GM23338 (cell line): ENCODE results near the gene GPSM1. TPM values are rescaled to one million over a fixed set of nuclear protein-coding genes. Genes with fewer than 3 reads are reported as not detected.

Experiments
- ATAC-seq: fragments of 200-7000 bp; cut with Tn5 transposase; 3 replicates; pipeline ENCODE4 v1.9.1; 2020
- DNase-seq: peaks from one replicate; pipeline ENCODE4 v3.0.0-alpha.2; 2015; ENCODE audit warnings: low spot score
- H2AFZ ChIP-seq: fragments of 200-600 bp; sonication (generic); 2 replicates; pipeline ENCODE4 v1.8.0; 2016; ENCODE audit warnings: antibody characterized with exemption, mild to moderate bottlenecking, moderate library complexity
- H3F3A ChIP-seq: fragments of 200-600 bp; sonication (generic); replicated peaks from 2 replicates; pipeline ENCODE4 v1.8.0; 2017; ENCODE audit warnings: antibody characterized with exemption, mixed run types, low read depth
- H3K27ac ChIP-seq: fragments of 200-600 bp; sonication (generic); 2 replicates; pipeline ENCODE4 v1.6.1; 2016; ENCODE audit warnings: low read depth
- H3K27me3 ChIP-seq: fragments of 200-600 bp; sonication (generic); 2 replicates; pipeline ENCODE4 v1.8.0; 2016; ENCODE audit warnings: mild to moderate bottlenecking, mixed run types, moderate library complexity; ENCODE audit not compliant: insufficient read depth
- H3K36me3 ChIP-seq: fragments of 200-600 bp; sonication (generic); 2 replicates; pipeline ENCODE4 v1.8.0; 2016; ENCODE audit warnings: mild to moderate bottlenecking; ENCODE audit not compliant: insufficient read depth
- H3K4me1 ChIP-seq: fragments of 200-600 bp; sonication (generic); 2 replicates; pipeline ENCODE4 v1.8.0; 2016; ENCODE audit warnings: mild to moderate bottlenecking, moderate library complexity; ENCODE audit not compliant: insufficient read depth
- H3K4me2 ChIP-seq: fragments of 200-600 bp; sonication (generic); 2 replicates; pipeline ENCODE4 v1.7.1; 2017; ENCODE audit warnings: mixed run types
- H3K4me3 ChIP-seq: fragments of 200-600 bp; sonication (generic); 2 replicates; pipeline ENCODE4 v1.6.1; 2016; ENCODE audit warnings: mixed run types
- H3K79me2 ChIP-seq: fragments of 200-600 bp; sonication (generic); replicated peaks from 2 replicates; pipeline ENCODE4 v1.8.0; 2017; ENCODE audit warnings: mild to moderate bottlenecking; ENCODE audit not compliant: insufficient read depth
- H3K9me2 ChIP-seq: fragments of 200-600 bp; sonication (generic); 2 replicates; pipeline ENCODE4 v1.8.0; 2017; ENCODE audit not compliant: insufficient read depth
- H4K20me1 ChIP-seq: fragments of 200-600 bp; sonication (generic); replicated peaks from 2 replicates; pipeline ENCODE4 v1.8.0; 2017; ENCODE audit warnings: mild to moderate bottlenecking; ENCODE audit not compliant: insufficient read depth
- H3K27ac Mint-ChIP-seq: 2 replicates; pipeline ENCODE4 v1.8.0; 2020; ENCODE audit warnings: inconsistent platforms, mild to moderate bottlenecking, moderate library complexity, mixed read lengths
- H3K27me3 Mint-ChIP-seq: 3 replicates; pipeline ENCODE4 v1.8.0; 2022; ENCODE audit warnings: low read depth, mild to moderate bottlenecking, moderate library complexity, mixed read lengths, inconsistent platforms; ENCODE audit not compliant: insufficient read depth, poor library complexity
- H3K36me3 Mint-ChIP-seq: 3 replicates; pipeline ENCODE4 v1.8.0; 2021; ENCODE audit warnings: low read depth, mild to moderate bottlenecking, inconsistent platforms, moderate library complexity, mixed read lengths
- H3K4me1 Mint-ChIP-seq: 3 replicates; pipeline ENCODE4 v1.8.0; 2020; ENCODE audit warnings: mild to moderate bottlenecking, inconsistent platforms, mixed read lengths
- H3K4me3 Mint-ChIP-seq: 3 replicates; pipeline ENCODE4 v1.8.0; 2021; ENCODE audit warnings: moderate library complexity, mild to moderate bottlenecking, inconsistent platforms, mixed read lengths
- H3K9me3 Mint-ChIP-seq: 3 replicates; pipeline ENCODE4 v1.8.0; 2020; ENCODE audit warnings: moderate library complexity, mild to moderate bottlenecking, inconsistent platforms, mixed read lengths
- CREB1 ChIP-seq: fragments of 250-450 bp; sonication (Bioruptor Pico); IDR thresholded peaks from 2 replicates; pipeline ENCODE4 v1.5.0; 2020; ENCODE audit warnings: low read depth, mild to moderate bottlenecking, moderate library complexity
- EZH2 ChIP-seq: fragments of 200-600 bp; sonication (generic); IDR thresholded peaks from one replicate; pipeline ENCODE4 v1.8.0; 2017; ENCODE audit warnings: antibody characterized with exemption, mild to moderate bottlenecking, low read depth; ENCODE audit not compliant: unreplicated experiment
- EZH2phosphoT487 ChIP-seq: fragments of 200-600 bp; sonication (generic); IDR thresholded peaks from one replicate; pipeline ENCODE4 v1.8.1; 2018; ENCODE audit warnings: antibody characterized with exemption; ENCODE audit not compliant: unreplicated experiment
- JUNB ChIP-seq: IDR thresholded peaks from one replicate; pipeline ENCODE4 v1.6.1; 2016; ENCODE audit warnings: antibody characterized with exemption; ENCODE audit not compliant: unreplicated experiment
- NANOG ChIP-seq: IDR thresholded peaks from 2 replicates; pipeline ENCODE4 v1.6.1; 2016; ENCODE audit warnings: antibody characterized with exemption, borderline replicate concordance
- POLR2AphosphoS5 ChIP-seq: IDR thresholded peaks from 2 replicates; pipeline ENCODE4 v1.6.1; 2016; ENCODE audit warnings: antibody characterized with exemption, low read depth
- STAT1 ChIP-seq: IDR thresholded peaks from one replicate; pipeline ENCODE4 v1.6.1; 2016; ENCODE audit warnings: antibody characterized with exemption; ENCODE audit not compliant: unreplicated experiment
- ZNF114 ChIP-seq: fragments of 250-450 bp; sonication (Bioruptor Pico); IDR thresholded peaks from 2 replicates; pipeline ENCODE4 v1.5.0; 2020; ENCODE audit warnings: mild to moderate bottlenecking, moderate library complexity
- ZNF331 ChIP-seq: fragments of 250-450 bp; sonication (Bioruptor Pico); IDR thresholded peaks from 2 replicates; pipeline ENCODE4 v1.5.0; 2020; ENCODE audit warnings: low read depth, mild to moderate bottlenecking, moderate library complexity
- polyA plus RNA-seq: library from polyadenylated mRNA; unstranded; fragments of >200 nt; fragmentation: Nextera tagmentation; extraction: Ambion mirVana; gene quantifications from 2 replicates; pipeline ENCODE4 v1.2.1, GENCODE V29; 2016
- total RNA-seq: library from RNA; depleted of rRNA; stranded (reverse); fragments of >200 nt; shearing (Covaris generic); gene quantifications from 2 replicates; pipeline ENCODE4 v1.2.3, GENCODE V29; 2014
- TF ChIP-seq, protein P1 (sequence below), 2 experiments: fragments of 200-600 bp in 1 of 2; sonication (generic) in 1 of 2; conservative IDR thresholded peaks; 2 replicates each; pipeline versions ENCODE4 v1.5.1 to v1.6.1; 2016 to 2017; ENCODE audit warnings: antibody characterized with exemption in 2 of 2, low read depth in 2 of 2, mild to moderate bottlenecking in 2 of 2, moderate library complexity in 1 of 2
- TF ChIP-seq, protein P2 (sequence below): fragments of 250-450 bp; sonication (Bioruptor Pico); IDR thresholded peaks from 2 replicates; pipeline ENCODE4 v1.5.0; 2020; ENCODE audit warnings: mild to moderate bottlenecking, moderate library complexity
- TF ChIP-seq, protein P3 (sequence below): IDR thresholded peaks from one replicate; pipeline ENCODE4 v1.6.1; 2018; ENCODE audit warnings: antibody characterized with exemption; ENCODE audit not compliant: unreplicated experiment
- TF ChIP-seq, protein P4 (sequence below): IDR thresholded peaks from 2 replicates; pipeline ENCODE4 v1.6.1; 2016; ENCODE audit warnings: antibody characterized with exemption

Gene GPSM1
- total and polyA plus RNA-seq, 2 experiments from 2014 or later, result 4.8 to 23.2 TPM

DNA sequence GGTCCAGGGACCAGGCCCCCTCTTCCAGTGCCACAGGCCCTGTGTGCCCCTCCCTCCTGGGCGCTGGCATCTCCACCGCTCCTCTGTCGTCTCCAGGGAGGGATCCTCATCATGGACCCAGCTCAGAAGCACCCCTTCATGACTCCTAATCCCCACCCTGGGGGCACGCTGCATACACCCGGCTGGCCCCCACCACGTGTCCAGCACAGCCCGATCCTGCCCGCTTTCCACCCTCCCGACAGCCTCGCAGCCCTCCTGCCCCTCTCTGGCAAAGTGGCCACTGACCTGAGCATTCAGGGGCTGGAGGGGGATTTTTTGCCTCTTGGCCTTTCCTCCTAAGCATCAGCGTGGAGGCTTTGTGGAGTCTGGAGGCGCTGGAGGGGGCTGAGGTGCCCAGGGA is 24.8 kb upstream of the GPSM1 start:
- no peaks in the 10 kb centered on the region for H3K4me1 ChIP-seq
- TF ChIP-seq EZH2 (no peak), ZNF331 (CRISPR knock-in tag) (no peak), CREB1 (CRISPR knock-in tag) (no peak), EZH2phosphoT487 (no peak), NANOG (no peak), ZNF114 (no peak), POLR2AphosphoS5 (no peak), JUNB (no peak), STAT1 (no peak)
- TF ChIP-seq, protein P1, sequence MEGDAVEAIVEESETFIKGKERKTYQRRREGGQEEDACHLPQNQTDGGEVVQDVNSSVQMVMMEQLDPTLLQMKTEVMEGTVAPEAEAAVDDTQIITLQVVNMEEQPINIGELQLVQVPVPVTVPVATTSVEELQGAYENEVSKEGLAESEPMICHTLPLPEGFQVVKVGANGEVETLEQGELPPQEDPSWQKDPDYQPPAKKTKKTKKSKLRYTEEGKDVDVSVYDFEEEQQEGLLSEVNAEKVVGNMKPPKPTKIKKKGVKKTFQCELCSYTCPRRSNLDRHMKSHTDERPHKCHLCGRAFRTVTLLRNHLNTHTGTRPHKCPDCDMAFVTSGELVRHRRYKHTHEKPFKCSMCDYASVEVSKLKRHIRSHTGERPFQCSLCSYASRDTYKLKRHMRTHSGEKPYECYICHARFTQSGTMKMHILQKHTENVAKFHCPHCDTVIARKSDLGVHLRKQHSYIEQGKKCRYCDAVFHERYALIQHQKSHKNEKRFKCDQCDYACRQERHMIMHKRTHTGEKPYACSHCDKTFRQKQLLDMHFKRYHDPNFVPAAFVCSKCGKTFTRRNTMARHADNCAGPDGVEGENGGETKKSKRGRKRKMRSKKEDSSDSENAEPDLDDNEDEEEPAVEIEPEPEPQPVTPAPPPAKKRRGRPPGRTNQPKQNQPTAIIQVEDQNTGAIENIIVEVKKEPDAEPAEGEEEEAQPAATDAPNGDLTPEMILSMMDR (conservative IDR thresholded peaks at IDR 0.05; ENCODE audit: low read depth in 2 of 2), result no peak
- TF ChIP-seq, protein P2, sequence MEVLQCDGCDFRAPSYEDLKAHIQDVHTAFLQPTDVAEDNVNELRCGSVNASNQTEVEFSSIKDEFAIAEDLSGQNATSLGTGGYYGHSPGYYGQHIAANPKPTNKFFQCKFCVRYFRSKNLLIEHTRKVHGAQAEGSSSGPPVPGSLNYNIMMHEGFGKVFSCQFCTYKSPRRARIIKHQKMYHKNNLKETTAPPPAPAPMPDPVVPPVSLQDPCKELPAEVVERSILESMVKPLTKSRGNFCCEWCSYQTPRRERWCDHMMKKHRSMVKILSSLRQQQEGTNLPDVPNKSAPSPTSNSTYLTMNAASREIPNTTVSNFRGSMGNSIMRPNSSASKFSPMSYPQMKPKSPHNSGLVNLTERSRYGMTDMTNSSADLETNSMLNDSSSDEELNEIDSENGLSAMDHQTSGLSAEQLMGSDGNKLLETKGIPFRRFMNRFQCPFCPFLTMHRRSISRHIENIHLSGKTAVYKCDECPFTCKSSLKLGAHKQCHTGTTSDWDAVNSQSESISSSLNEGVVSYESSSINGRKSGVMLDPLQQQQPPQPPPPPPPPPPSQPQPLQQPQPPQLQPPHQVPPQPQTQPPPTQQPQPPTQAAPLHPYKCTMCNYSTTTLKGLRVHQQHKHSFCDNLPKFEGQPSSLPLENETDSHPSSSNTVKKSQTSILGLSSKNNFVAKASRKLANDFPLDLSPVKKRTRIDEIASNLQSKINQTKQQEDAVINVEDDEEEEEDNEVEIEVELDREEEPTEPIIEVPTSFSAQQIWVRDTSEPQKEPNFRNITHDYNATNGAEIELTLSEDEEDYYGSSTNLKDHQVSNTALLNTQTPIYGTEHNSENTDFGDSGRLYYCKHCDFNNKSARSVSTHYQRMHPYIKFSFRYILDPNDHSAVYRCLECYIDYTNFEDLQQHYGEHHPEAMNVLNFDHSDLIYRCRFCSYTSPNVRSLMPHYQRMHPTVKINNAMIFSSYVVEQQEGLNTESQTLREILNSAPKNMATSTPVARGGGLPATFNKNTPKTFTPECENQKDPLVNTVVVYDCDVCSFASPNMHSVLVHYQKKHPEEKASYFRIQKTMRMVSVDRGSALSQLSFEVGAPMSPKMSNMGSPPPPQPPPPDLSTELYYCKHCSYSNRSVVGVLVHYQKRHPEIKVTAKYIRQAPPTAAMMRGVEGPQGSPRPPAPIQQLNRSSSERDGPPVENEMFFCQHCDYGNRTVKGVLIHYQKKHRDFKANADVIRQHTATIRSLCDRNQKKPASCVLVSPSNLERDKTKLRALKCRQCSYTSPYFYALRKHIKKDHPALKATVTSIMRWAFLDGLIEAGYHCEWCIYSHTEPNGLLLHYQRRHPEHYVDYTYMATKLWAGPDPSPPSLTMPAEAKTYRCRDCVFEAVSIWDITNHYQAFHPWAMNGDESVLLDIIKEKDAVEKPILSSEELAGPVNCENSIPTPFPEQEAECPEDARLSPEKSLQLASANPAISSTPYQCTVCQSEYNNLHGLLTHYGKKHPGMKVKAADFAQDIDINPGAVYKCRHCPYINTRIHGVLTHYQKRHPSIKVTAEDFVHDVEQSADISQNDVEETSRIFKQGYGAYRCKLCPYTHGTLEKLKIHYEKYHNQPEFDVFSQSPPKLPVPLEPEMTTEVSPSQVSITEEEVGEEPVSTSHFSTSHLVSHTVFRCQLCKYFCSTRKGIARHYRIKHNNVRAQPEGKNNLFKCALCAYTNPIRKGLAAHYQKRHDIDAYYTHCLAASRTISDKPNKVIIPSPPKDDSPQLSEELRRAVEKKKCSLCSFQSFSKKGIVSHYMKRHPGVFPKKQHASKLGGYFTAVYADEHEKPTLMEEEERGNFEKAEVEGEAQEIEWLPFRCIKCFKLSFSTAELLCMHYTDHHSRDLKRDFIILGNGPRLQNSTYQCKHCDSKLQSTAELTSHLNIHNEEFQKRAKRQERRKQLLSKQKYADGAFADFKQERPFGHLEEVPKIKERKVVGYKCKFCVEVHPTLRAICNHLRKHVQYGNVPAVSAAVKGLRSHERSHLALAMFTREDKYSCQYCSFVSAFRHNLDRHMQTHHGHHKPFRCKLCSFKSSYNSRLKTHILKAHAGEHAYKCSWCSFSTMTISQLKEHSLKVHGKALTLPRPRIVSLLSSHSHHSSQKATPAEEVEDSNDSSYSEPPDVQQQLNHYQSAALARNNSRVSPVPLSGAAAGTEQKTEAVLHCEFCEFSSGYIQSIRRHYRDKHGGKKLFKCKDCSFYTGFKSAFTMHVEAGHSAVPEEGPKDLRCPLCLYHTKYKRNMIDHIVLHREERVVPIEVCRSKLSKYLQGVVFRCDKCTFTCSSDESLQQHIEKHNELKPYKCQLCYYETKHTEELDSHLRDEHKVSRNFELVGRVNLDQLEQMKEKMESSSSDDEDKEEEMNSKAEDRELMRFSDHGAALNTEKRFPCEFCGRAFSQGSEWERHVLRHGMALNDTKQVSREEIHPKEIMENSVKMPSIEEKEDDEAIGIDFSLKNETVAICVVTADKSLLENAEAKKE (CRISPR knock-in tag), result no peak
- TF ChIP-seq, protein P3, sequence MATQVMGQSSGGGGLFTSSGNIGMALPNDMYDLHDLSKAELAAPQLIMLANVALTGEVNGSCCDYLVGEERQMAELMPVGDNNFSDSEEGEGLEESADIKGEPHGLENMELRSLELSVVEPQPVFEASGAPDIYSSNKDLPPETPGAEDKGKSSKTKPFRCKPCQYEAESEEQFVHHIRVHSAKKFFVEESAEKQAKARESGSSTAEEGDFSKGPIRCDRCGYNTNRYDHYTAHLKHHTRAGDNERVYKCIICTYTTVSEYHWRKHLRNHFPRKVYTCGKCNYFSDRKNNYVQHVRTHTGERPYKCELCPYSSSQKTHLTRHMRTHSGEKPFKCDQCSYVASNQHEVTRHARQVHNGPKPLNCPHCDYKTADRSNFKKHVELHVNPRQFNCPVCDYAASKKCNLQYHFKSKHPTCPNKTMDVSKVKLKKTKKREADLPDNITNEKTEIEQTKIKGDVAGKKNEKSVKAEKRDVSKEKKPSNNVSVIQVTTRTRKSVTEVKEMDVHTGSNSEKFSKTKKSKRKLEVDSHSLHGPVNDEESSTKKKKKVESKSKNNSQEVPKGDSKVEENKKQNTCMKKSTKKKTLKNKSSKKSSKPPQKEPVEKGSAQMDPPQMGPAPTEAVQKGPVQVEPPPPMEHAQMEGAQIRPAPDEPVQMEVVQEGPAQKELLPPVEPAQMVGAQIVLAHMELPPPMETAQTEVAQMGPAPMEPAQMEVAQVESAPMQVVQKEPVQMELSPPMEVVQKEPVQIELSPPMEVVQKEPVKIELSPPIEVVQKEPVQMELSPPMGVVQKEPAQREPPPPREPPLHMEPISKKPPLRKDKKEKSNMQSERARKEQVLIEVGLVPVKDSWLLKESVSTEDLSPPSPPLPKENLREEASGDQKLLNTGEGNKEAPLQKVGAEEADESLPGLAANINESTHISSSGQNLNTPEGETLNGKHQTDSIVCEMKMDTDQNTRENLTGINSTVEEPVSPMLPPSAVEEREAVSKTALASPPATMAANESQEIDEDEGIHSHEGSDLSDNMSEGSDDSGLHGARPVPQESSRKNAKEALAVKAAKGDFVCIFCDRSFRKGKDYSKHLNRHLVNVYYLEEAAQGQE, result no peak
- TF ChIP-seq, protein P4, sequence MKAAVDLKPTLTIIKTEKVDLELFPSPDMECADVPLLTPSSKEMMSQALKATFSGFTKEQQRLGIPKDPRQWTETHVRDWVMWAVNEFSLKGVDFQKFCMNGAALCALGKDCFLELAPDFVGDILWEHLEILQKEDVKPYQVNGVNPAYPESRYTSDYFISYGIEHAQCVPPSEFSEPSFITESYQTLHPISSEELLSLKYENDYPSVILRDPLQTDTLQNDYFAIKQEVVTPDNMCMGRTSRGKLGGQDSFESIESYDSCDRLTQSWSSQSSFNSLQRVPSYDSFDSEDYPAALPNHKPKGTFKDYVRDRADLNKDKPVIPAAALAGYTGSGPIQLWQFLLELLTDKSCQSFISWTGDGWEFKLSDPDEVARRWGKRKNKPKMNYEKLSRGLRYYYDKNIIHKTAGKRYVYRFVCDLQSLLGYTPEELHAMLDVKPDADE, result no peak
- Mint-ChIP-seq H3K4me1 (peaks cover 5% of the 10 kb centered on the region; the same call in 2 of the 3 replicates), H3K9me3 (no peaks in the 10 kb centered on the region), H3K27ac (no peak overlapping the region), H3K4me3 (no peak overlapping the region), H3K36me3 (no peaks in the 10 kb centered on the region), H3K27me3 (peaks cover 3% of the 10 kb centered on the region)
- H3K9me2 ChIP-seq, result no peaks in the 10 kb centered on the region
- no peak overlapping the region for H3K4me2 ChIP-seq
- no peak for DNase-seq
- no peak for ATAC-seq
- H4K20me1 ChIP-seq, result no peaks in the 10 kb centered on the region
- H3K27ac ChIP-seq, result no peak overlapping the region
- H2AFZ ChIP-seq, result no peak overlapping the region
- peaks cover 4% of the 10 kb centered on the region for H3F3A ChIP-seq
- no peaks in the 10 kb centered on the region for H3K79me2 ChIP-seq
- H3K36me3 ChIP-seq, result no peaks in the 10 kb centered on the region
- no peak overlapping the region for H3K4me3 ChIP-seq
- H3K27me3 ChIP-seq, result no peaks in the 10 kb centered on the region
